Neural cell (in vitro differentiated cells): ENCODE measurements around the gene KPNA4.

Experiments used
- EZH2 ChIP-seq: fragments of 200-600, 300-800 bp; shearing (Covaris generic), sonication (generic); IDR thresholded peaks from 2 replicates; pipeline ENCODE4 v1.6.1; 2014; ENCODE audit warnings: antibody characterized with exemption, low read length, borderline replicate concordance, mild to moderate bottlenecking; ENCODE audit not compliant: insufficient read depth, poor library complexity, severe bottlenecking
- SMC3 ChIP-seq: fragments of 450-650 bp; conservative IDR thresholded peaks from 2 replicates; pipeline ENCODE4 v1.6.1; 2014; ENCODE audit warnings: antibody characterized with exemption, mild to moderate bottlenecking, moderate library complexity; ENCODE audit not compliant: poor library complexity

GRCh38 chr3:160568989-160569388, 3.6 kb upstream of the KPNA4 start:
- TF ChIP-seq EZH2 (no peak), SMC3 (no peak)
